CD4-positive, alpha-beta T cell treated with Interleukin-12 subunit alpha and Interleukin-12 subunit beta, for 1 hour (primary cell): ENCODE data around the gene SLC26A2.

Source experiments
- DNase-seq: peaks from one replicate; pipeline ENCODE4 v3.0.0-alpha.2; 2020

Gene SLC26A2

GRCh38 chr5:149962601-149963300 lies 2.2 kb downstream of the SLC26A2 start:
- DNase-seq = no peak

- no peak for DNase-seq
Observed at GRCh38 chr5:149963729-149964128, 3.2 kb downstream of the SLC26A2 start.

GRCh38 chr5:149966946-149967345 lies 6.4 kb downstream of the SLC26A2 start:
- DNase-seq = no peak

GRCh38 chr5:149969181-149969930 lies 8.8 kb downstream of the SLC26A2 start:
- DNase-seq = no peak

GRCh38 chr5:149975409-149975808 lies 14.9 kb downstream of the SLC26A2 start:
- no peak for DNase-seq

GRCh38 chr5:149979896-149980295 lies 19.3 kb downstream of the SLC26A2 start:
- no peak for DNase-seq

GRCh38 chr5:149981206-149981605 lies 20.6 kb downstream of the SLC26A2 start:
- no peak for DNase-seq

GRCh38 chr5:149982505-149982904 lies 21.9 kb downstream of the SLC26A2 start:
- DNase-seq = no peak

- DNase-seq = no peak
Observed at GRCh38 chr5:149988126-149988525, 27.6 kb downstream of the SLC26A2 start.

- DNase-seq = peak; percentile 76
Observed at GRCh38 chr5:149990518-149991376, 30.2 kb downstream of the SLC26A2 start.

GRCh38 chr5:149993471-149993870 lies 32.9 kb downstream of the SLC26A2 start:
- no peak for DNase-seq

GRCh38 chr5:149995385-149996204 lies 35.0 kb downstream of the SLC26A2 start:
- DNase-seq = no peak

GRCh38 chr5:149996205-149996890 lies 35.8 kb downstream of the SLC26A2 start:
- DNase-seq = no peak

GRCh38 chr5:149998281-149998680 lies 37.7 kb downstream of the SLC26A2 start:
- DNase-seq = no peak

- no peak for DNase-seq
Observed at GRCh38 chr5:149999359-149999758, 38.8 kb downstream of the SLC26A2 start.

- DNase-seq = no peak
Observed at GRCh38 chr5:149999866-150000255, 39.3 kb downstream of the SLC26A2 start.

- DNase-seq = peak; percentile 89
Observed at GRCh38 chr5:150000256-150000989, 39.9 kb downstream of the SLC26A2 start, which contains the start of the genes HMGXB3 and TIGD6. HMGXB3 (plus strand) TSS chr5:150000739; CDS start chr5:150004853, 4,114 bp downstream. TIGD6 (minus strand) TSS chr5:150000654; CDS start chr5:149996348, 4,306 bp downstream.

GRCh38 chr5:150000990-150001659 lies 40.6 kb downstream of the SLC26A2 start:
- DNase-seq = peak; percentile 31

GRCh38 chr5:150001660-150002486 lies 41.3 kb downstream of the SLC26A2 start:
- peak; percentile 74 for DNase-seq
